A549 treated with RU486 at 1 μM for 4 hours (cell line): ENCODE measurements around the gene RFX1. TPM values are rescaled to one million over a fixed set of nuclear protein-coding genes. Genes with fewer than 3 reads are reported as not detected.

Experiments used
- total RNA-seq: library from RNA; stranded (reverse); fragments of 200-300 nt; extraction: Qiagen RNA extraction; gene quantifications from 5 replicates; pipeline ENCODE4 v1.2.3, GENCODE V29; 2022; ENCODE audit warnings: low read depth

The RFX1 gene
- 3.1 to 6.5 TPM (median 5.4 TPM) in 5 replicates for total RNA-seq

GRCh38 chr19:14006085-14006765, at the start of gene RFX1:
Gene RFX1, minus strand, starts transcription at chr19:14006320. Its CDS starts 12,477 bp downstream, at chr19:13993843.

DNA sequence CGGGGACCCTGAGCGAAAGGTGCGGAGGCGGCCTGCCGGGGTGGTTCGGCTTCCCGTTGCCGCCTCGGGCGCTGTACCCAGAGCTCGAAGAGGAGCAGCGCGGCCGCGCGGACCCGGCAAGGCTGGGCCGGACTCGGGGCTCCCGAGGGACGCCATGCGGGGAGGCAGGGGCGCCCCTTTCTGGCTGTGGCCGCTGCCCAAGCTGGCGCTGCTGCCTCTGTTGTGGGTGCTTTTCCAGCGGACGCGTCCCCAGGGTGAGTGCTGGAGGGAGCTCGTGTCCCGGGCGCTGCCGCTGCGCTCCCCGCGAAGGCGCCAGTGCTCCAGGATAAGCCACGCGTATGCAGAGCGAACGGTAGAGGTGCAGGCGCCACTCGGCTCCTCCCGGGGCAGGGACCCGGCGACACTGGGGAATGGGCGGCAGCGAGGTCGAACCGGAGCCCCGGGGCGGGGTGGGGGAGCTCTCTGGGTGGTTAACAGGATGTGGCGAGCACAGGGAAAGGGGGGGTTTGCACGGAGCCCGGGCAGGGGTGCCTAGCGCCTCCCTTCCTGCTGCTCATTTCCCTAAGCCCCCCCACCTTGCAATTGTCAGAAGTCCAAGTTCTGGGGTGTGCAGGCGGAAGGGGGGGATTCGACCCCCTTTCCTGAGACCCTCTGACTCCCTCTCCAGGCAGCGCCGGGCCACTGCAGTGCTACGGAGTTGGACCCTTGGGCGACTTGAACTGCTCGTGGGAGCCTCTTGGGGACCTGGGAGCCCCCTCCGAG, 25.8 kb upstream of the RFX1 start, which contains the start of gene IL27RA:
Gene IL27RA (plus strand): TSS at position 44 of the 762 bp plus-strand sequence. CDS start 111 bp downstream, at position 155.

DNA sequence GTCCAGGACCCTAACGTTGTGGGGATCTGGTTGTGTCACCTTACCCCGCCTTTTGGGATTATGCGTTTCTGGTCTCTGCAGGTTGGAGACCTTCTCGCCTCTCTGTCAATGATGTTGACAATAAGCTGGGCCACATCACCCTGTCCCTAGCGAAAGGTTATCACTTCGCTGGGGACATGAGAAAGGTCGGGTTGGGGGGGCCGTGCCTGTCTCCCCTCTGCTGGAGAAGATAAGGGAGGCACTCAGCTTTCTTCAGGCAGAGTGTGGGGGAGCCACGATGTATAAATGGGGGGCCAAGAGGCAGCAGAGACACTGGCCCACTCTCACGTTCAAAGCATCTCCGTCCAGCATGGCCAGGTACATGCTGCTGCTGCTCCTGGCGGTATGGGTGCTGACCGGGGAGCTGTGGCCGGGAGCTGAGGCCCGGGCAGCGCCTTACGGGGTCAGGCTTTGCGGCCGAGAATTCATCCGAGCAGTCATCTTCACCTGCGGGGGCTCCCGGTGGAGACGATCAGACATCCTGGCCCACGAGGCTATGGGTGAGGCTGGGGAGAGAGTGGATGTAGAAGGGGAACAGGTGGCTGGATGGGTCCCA, 21.8 kb upstream of the RFX1 start, which contains the start of gene RLN3:
Gene RLN3 (plus strand): TSS at position 293 of the 595 bp plus-strand sequence. CDS start 57 bp downstream, at position 350.

DNA sequence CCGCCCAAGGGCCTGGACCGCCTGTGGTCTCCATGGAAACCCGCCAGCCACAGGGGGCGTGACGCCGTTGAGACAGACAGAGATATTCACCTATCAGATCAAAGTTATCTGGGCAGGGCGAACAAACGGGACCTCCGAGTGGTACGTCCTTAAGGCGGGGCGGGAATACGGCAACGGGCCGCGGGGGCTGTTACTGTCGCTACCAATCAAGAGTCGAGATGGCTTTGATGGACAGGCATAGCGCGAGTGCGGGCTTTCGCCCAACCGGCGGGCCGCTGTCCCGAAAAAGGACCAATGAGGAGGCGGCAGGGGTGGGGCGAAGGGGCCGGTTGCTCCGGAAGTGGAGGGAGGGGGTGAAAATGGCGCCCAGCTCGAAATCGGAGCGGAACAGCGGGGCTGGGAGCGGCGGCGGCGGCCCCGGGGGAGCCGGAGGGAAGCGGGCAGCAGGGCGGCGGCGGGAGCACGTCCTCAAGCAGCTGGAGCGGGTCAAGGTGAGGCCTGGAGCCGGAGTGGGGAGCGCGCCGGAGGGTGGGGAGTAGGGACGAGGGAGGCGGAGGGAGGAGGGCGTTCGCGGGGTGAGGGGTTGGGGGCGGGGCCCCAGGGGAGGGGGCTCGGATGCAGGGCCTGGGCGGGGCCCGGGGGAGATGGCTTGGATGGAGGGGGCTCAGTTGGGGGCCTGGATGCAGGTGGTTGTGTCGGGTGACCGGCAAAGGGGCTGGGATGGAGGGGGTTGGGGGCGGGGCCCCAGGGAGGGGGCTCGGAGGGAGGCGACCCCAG, 53.8 kb downstream of the RFX1 start, which contains the start of gene DCAF15:
Gene DCAF15 (plus strand): TSS at position 356 of the 777 bp plus-strand sequence. CDS start 4 bp downstream, at position 360.

DNA sequence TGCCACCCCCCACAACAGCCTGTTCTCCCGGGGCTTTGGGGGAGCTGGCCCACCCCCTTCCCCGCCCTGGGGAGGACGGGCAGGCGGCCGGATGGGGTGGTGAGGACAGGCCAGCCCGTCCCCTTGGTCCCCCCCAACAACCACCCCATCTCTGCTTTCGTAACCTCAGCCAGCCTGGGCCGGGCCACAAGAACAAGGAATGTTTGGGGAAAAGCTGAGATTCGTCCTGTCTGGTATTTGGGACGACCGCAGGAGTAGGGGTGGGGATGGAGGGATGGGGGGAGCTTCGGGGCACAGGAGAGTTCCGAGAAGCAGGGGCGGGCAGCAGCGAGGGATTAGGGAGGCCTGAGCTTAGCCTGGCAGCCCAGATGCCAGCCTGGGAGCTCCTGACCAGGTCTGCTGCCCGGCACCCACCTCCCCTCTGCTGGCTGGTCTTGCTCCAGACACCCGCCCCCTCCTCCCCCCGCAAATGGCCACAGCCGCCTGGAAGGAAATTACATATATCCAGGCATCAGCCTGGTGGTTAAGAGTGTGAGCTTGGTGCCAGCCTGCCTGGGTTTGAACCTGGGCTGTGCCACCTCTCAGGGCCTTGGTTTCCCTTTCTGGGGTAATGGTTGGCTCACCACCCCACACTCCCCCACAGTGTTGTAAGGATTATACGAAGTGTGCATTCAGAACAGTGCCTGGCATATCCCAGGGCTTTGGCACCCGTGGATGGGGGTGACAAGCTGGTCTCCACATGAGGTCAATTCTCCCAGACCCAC, 67.6 kb downstream of the RFX1 start, which contains the start of gene PODNL1:
Gene PODNL1 (minus strand): TSS at position 117 of the 764 bp plus-strand sequence. CDS start 236 bp downstream, outside the sequence.

Other genes with a start within 250 kb of the RFX1 start
- gene MRI1, start 241.8 kb downstream of the RFX1 start, total RNA-seq, result 8.9 to 14.3 TPM (median 14.2 TPM) in 5 replicates
- gene C19orf53, start 231.9 kb downstream of the RFX1 start, total RNA-seq, result 139 to 249 TPM (median 208 TPM) in 5 replicates
- gene ZSWIM4, start 210.9 kb downstream of the RFX1 start, total RNA-seq, result 5.3 to 8.7 TPM (median 8.0 TPM) in 5 replicates
- 1.3 to 4.2 TPM (median 2.6 TPM) in 5 replicates for gene NANOS3, start 129.2 kb downstream of the RFX1 start, total RNA-seq
- 0.16 to 0.62 TPM (median 0.39 TPM) in 5 replicates for gene BRME1, start 100.2 kb downstream of the RFX1 start, total RNA-seq
- 7.6 to 10.6 TPM (median 9.4 TPM) in 5 replicates for gene CC2D1A, start 100.1 kb downstream of the RFX1 start, total RNA-seq
- gene PODNL1, start 67.9 kb downstream of the RFX1 start, total RNA-seq, result 0.49 to 1.2 TPM (median 0.80 TPM) in 5 replicates
- 13.5 to 21.8 TPM (median 19.8 TPM) in 5 replicates for gene DCAF15, start 53.8 kb downstream of the RFX1 start, total RNA-seq
- not detected in 5 replicates for gene RLN3, start 21.8 kb upstream of the RFX1 start, total RNA-seq
- 9.2 to 10.6 TPM (median 9.8 TPM) in 5 replicates for gene IL27RA, start 25.4 kb upstream of the RFX1 start, total RNA-seq
- 1.3 to 2.6 TPM (median 1.9 TPM) in 5 replicates for gene PALM3, start 55.8 kb upstream of the RFX1 start, total RNA-seq
- gene MISP3, start 66.5 kb upstream of the RFX1 start, total RNA-seq, result 2.2 to 4.8 TPM (median 4.3 TPM) in 5 replicates
- gene C19orf67, start 79.5 kb upstream of the RFX1 start, total RNA-seq, result not detected in 5 replicates
- gene SAMD1, start 84.4 kb upstream of the RFX1 start, total RNA-seq, result 30.5 to 45.6 TPM (median 39.2 TPM) in 5 replicates
- gene PRKACA, start 111.4 kb upstream of the RFX1 start, total RNA-seq, result 31.1 to 34.9 TPM (median 33.2 TPM) in 5 replicates
- 29.7 to 37.1 TPM (median 33.0 TPM) in 5 replicates for gene ASF1B, start 130.3 kb upstream of the RFX1 start, total RNA-seq
- gene ADGRL1, start 199.8 kb upstream of the RFX1 start, total RNA-seq, result 2.2 to 2.9 TPM (median 2.8 TPM) in 5 replicates